Stimulated activated effector memory CD8-positive, alpha-beta T cell treated with anti-CD3 and anti-CD28 coated beads, Interleukin-12 subunit alpha, Interleukin-12 subunit beta, amount 100 ng/mL, for 72 hours (primary cell): ENCODE data around the gene CHN1.
A peak's percentile ranks its signal among the peaks of the same experiment; 100 is the strongest.

Source experiments
- ATAC-seq: fragments of 150-1000 bp; cut with Tn5 transposase; 2 replicates; pipeline ENCODE4 v1.10.0; 2021
- DNase-seq, 2 donors: peaks; one replicate each; pipeline ENCODE4 v3.0.0; 2021 to 2022; ENCODE audit warnings: low spot score in 2 of 2
- H3K27ac Mint-ChIP-seq: one replicate; pipeline ENCODE4 v1.8.0; 2022; ENCODE audit warnings: mild to moderate bottlenecking, mixed read lengths
- H3K36me3 Mint-ChIP-seq: one replicate; pipeline ENCODE4 v1.8.0; 2022; ENCODE audit warnings: mild to moderate bottlenecking, mixed read lengths
- H3K4me1 Mint-ChIP-seq: one replicate; pipeline ENCODE4 v1.8.0; 2022; ENCODE audit warnings: mixed read lengths
- H3K4me3 Mint-ChIP-seq: one replicate; pipeline ENCODE4 v1.8.0; 2022; ENCODE audit warnings: mild to moderate bottlenecking, mixed read lengths
- H3K9me3 Mint-ChIP-seq: one replicate; pipeline ENCODE4 v1.8.0; 2022; ENCODE audit warnings: mixed read lengths

Gene CHN1

GRCh38 chr2:174970092-174970491 lies 35.1 kb downstream of the CHN1 start:
- H3K9me3 Mint-ChIP-seq: no peaks in the 10 kb centered on the region
- no peak overlapping the region for H3K27ac Mint-ChIP-seq
- ATAC-seq: peak; percentile 60
- no peak for DNase-seq
- H3K4me1 Mint-ChIP-seq: no peaks in the 10 kb centered on the region
- H3K36me3 Mint-ChIP-seq: no peaks in the 10 kb centered on the region
- no peak overlapping the region for H3K4me3 Mint-ChIP-seq

DNA sequence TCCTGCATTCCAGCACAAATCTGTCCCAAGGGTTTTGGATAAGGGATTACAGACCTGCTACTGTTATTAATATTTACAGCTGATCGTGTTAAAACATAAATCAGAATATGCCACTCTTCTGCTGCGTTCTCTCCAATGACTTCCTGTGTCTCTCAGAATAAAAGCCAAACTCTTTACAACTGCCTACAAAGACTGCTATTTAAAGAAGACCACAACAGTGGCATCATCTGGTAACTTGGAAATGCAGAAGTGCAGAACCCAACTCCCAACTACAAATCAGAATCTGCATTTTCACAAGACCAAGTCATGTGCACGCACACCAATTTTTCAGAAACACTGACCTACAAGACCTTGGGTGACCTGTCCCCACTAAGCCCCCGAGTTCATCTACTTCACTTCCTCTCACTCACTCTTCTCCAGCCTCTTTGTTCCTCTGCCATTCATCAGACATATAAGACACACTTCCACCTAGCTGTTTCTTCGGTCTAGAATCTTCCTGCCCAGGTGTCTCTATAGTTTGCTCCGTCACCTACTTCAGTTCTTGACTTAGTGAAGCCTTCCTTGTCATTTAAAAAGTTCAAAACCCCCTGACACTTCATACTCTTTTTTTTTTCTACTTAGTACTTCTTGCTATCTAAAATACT lies 36.0 kb downstream of the CHN1 start:
- ATAC-seq: no peak
- no peak for DNase-seq
- Mint-ChIP-seq H3K4me3 (no peak overlapping the region), H3K4me1 (no peaks in the 10 kb centered on the region), H3K36me3 (no peaks in the 10 kb centered on the region), H3K9me3 (no peaks in the 10 kb centered on the region), H3K27ac (no peak overlapping the region)

DNA sequence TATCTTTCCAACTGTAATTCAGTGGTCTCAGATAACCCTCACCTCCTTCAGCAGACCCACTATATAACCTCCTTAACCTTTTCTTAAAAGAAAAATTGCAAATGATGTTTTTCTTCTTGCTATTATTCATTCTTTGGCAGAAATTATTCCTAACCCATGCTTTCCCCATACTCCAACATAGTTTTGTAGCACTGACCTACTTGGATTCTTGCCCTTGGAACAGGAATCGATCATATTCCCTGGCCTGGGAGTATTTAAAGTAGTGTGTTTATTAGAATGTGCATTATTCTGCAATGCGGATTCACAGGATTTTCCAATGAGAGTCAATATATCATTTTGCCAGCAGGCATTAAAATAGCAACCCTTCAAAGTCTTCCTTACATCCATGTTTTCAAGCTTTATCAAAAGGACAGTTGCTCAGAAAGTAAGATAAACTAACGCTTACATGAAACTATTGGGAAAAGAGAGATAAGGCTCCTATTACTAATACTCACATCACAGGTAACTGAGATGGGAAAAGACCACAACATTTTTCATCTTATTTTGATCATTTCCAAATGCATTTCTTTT lies 37.4 kb downstream of the CHN1 start:
- Mint-ChIP-seq H3K36me3 (no peaks in the 10 kb centered on the region), H3K4me3 (no peak overlapping the region), H3K9me3 (no peaks in the 10 kb centered on the region), H3K27ac (no peak overlapping the region), H3K4me1 (no peaks in the 10 kb centered on the region)
- ATAC-seq: no peak
- no peak for DNase-seq

DNA sequence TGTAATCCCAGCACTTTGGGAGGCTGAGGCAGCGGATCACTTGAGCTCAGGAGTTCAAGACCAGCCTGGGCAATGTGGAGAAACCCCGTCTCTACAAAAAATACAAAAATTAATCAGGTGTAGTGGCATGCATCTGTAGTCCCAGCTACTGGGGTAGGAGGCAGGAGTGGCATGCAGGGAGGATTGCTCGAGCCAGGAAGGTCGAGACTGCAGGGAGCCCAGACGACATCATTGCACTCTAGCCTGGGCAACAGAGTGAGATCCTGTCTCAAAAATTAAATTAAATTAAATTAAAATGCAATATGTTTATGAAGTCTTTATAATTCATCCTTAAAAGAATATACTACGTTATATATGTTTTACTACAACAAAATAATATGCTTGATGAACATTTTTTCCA lies 38.1 kb downstream of the CHN1 start:
- no peaks in the 10 kb centered on the region for H3K36me3 Mint-ChIP-seq
- H3K9me3 Mint-ChIP-seq: no peaks in the 10 kb centered on the region
- DNase-seq (no peak), ATAC-seq (no peak)
- no peak overlapping the region for H3K27ac Mint-ChIP-seq
- H3K4me3 Mint-ChIP-seq: no peak overlapping the region
- no peaks in the 10 kb centered on the region for H3K4me1 Mint-ChIP-seq

GRCh38 chr2:174965992-174966744 lies 39.0 kb downstream of the CHN1 start:
- no peaks in the 10 kb centered on the region for H3K36me3 Mint-ChIP-seq
- peak overlapping the region; percentile 9 for H3K27ac Mint-ChIP-seq
- no peaks in the 10 kb centered on the region for H3K9me3 Mint-ChIP-seq
- no peak overlapping the region for H3K4me3 Mint-ChIP-seq
- no peak for DNase-seq
- peak; percentile 74 for ATAC-seq
- no peaks in the 10 kb centered on the region for H3K4me1 Mint-ChIP-seq

DNA sequence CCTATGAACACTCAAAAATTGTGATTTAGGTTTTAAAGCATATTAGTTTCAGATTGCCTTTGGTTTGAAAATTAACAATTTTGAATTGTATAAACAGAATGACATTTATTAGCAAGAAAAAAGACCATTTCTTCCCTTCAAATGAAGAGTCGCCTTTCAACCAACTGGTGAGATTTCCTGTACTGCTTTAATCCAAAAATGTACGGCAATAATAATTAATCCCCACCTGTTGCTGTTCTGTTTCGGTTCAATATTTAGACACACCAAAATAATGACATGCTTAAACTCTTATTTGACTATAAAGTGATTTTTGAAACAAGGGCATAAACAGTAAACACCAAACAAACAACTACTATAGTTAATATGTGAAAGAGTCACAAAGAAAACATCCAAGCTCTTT lies 39.6 kb downstream of the CHN1 start:
- ATAC-seq: no peak
- Mint-ChIP-seq H3K36me3 (no peaks in the 10 kb centered on the region), H3K9me3 (no peaks in the 10 kb centered on the region), H3K4me3 (no peak overlapping the region), H3K27ac (no peak overlapping the region), H3K4me1 (no peaks in the 10 kb centered on the region)
- DNase-seq: no peak

DNA sequence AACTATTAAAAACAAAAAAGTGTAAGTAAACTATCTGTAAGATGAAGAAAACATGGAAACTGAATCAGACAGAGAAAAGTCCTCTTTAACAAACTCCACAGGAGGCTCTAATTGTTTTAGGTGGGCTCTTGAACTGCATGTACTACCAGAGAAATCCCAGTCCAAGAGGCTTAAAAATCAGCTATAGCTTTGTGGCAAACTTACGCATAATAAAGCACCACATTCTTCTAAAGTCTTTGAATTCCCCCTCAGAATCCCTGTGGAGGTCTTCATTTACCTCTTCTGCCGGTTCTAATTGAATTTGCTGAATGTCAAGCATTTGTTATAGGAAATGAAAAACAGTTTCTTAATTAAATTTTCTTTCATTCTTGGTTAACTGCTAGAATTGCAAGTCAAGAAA lies 40.8 kb downstream of the CHN1 start:
- Mint-ChIP-seq H3K9me3 (no peaks in the 10 kb centered on the region), H3K27ac (no peak overlapping the region), H3K36me3 (no peaks in the 10 kb centered on the region)

DNA sequence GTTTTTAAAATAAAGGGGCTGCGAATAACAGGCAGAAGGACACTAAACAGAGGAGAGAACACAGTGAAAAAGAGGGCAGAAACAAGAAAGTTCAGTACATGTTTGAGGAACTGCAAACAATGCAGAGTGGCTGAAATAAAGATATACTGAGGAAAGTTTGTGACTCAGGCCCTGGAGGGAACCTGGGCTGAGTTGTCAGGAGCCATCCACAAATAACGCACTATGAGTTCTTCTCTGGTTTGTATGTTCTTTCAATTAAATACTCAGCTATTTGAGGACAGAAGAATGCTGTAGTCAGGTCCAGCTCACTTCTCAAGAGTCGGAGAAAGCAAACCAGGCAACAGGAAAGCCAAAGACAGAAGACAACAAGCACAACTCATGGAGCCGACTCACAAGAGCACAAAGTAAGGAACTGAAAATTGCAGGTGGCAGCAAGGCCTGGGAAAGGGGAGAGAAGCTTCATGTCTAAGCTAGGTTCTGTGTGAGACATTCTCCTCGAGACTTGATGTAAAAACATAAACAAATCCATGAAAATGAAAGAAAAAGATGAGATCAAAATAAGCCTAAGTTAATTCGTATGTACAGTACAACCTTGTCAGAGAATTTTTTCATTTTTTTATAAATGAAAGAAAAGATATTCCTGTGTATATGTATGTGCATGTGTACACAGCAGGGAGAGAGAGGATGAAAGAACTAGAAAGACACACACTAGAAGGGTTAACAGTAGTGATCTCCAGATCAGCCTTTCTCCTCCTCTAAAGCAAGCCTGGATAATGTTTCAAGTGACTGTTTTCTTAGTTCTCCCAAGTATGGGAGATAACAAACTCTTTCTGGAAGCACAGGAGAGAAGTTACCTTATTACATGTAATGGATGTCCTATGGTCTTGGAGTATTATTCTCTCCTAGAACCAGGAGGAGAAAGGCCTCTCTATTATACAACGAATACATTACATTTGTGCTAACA lies 41.5 kb downstream of the CHN1 start:
- Mint-ChIP-seq H3K4me3 (no peak overlapping the region), H3K36me3 (no peaks in the 10 kb centered on the region), H3K4me1 (no peaks in the 10 kb centered on the region), H3K27ac (no peak overlapping the region), H3K9me3 (no peaks in the 10 kb centered on the region)
- ATAC-seq (no peak), DNase-seq (no peak)

More for the DNA sequence above, 40.8 kb downstream of the CHN1 start:
- DNase-seq: no peak
- ATAC-seq: no peak
- H3K4me1 Mint-ChIP-seq: no peaks in the 10 kb centered on the region
- no peak overlapping the region for H3K4me3 Mint-ChIP-seq

GRCh38 chr2:174959787-174960186 lies 45.4 kb downstream of the CHN1 start:
- Mint-ChIP-seq H3K4me3 (no peak overlapping the region), H3K36me3 (no peaks in the 10 kb centered on the region), H3K27ac (no peak overlapping the region), H3K4me1 (no peaks in the 10 kb centered on the region), H3K9me3 (no peaks in the 10 kb centered on the region)
- no peak for ATAC-seq
- DNase-seq: no peak

DNA sequence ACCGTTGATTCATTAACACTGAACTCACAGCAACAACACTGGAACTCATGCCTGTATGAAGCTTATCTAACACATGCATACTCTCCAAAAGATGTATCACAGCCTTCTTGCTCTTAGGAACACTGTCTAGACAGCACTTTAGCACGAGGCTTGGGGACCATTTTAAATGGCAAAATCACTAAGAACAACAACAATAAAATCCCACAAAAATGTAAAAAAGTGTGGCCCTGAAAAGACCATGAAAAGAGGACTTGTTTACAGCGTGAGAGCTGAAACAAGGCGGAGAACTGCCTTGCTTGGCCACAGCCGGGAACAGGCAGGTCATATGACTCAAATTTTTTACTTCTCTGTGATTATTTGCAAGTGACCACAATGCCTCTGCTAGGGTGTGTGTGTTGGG lies 48.1 kb downstream of the CHN1 start:
- Mint-ChIP-seq H3K4me3 (no peak overlapping the region), H3K4me1 (no peaks in the 10 kb centered on the region), H3K9me3 (no peaks in the 10 kb centered on the region), H3K27ac (no peak overlapping the region), H3K36me3 (no peaks in the 10 kb centered on the region)
- no peak for DNase-seq
- ATAC-seq: no peak

- H3K27ac Mint-ChIP-seq: no peak overlapping the region
- ATAC-seq: no peak
- H3K4me1 Mint-ChIP-seq: no peaks in the 10 kb centered on the region
- H3K4me3 Mint-ChIP-seq: no peak overlapping the region
- no peak for DNase-seq
- H3K36me3 Mint-ChIP-seq: no peaks in the 10 kb centered on the region
- H3K9me3 Mint-ChIP-seq: no peaks in the 10 kb centered on the region
Measured at GRCh38 chr2:174952607-174953006, 52.6 kb downstream of the CHN1 start.

DNA sequence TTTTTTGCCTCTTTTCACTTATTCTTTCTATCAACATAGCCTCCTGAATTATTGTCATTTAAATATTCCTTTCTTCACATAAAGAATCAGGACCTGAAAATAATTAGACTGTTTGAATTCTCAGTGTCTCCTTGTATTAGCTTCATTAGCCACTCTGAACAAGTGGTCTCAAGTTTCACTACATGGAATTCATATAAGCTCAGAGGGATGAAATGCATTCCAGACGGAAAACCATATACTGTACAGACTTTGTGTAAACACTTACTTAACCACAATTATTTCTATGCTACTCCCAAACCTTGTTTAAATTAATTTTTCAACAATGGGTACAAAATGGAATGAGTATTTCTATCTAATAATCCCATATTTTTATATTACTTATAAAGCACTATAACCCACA lies 53.4 kb downstream of the CHN1 start:
- ATAC-seq (no peak), DNase-seq (no peak)
- H3K4me3 Mint-ChIP-seq: no peak overlapping the region
- no peaks in the 10 kb centered on the region for H3K4me1 Mint-ChIP-seq
- H3K9me3 Mint-ChIP-seq: no peaks in the 10 kb centered on the region
- no peaks in the 10 kb centered on the region for H3K36me3 Mint-ChIP-seq
- H3K27ac Mint-ChIP-seq: no peak overlapping the region

DNA sequence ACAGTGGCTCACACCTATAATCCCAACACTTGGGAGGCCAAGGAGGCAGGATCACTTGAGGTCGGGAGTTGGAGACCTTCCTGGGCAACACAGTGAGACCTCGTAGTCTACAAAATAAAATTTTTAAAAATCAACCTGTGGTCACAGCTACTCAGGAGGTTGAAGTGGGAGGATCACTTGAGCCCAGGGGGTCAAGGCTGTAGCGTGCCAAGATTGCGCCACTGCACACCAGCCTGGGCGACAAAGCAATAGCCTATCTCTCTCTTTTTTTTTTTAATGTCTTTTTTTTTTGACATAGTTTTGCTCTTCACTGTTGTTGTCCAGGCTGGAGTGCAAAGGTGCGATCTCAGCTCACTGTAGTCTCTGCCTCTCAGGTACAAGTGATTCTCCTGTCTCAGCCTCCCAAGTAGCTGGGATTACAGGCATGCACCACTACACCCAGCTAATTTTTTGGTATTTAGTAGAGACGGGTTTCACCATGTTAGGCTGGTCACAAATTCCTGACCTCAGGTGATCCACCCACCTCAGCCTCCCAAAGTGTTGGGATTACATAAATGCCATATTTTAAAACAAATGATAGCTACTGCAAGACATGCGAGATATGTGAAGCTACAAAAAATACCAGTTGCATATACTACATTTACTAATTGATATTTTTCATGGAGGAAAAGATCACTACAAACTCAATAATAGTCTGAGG lies 55.0 kb downstream of the CHN1 start:
- Mint-ChIP-seq H3K4me1 (no peaks in the 10 kb centered on the region), H3K36me3 (no peaks in the 10 kb centered on the region), H3K9me3 (no peaks in the 10 kb centered on the region), H3K4me3 (no peak overlapping the region), H3K27ac (no peak overlapping the region)
- no peak for ATAC-seq
- DNase-seq: no peak

- ATAC-seq: no peak
Measured at GRCh38 chr2:174945601-174946260, 59.5 kb downstream of the CHN1 start.

More at GRCh38 chr2:174945601-174946260, 59.5 kb downstream of the CHN1 start:
- no peaks in the 10 kb centered on the region for H3K4me1 Mint-ChIP-seq
- no peak for DNase-seq
- H3K4me3 Mint-ChIP-seq: no peak overlapping the region
- H3K27ac Mint-ChIP-seq: no peak overlapping the region
- no peaks in the 10 kb centered on the region for H3K9me3 Mint-ChIP-seq
- H3K36me3 Mint-ChIP-seq: no peaks in the 10 kb centered on the region
